GM19324 (cell line): Measurements from ENCODE around the gene PDIK1L.
A peak's percentile ranks its signal among the peaks of the same experiment; 100 is the strongest.

Experiments
- ATAC-seq: cut with Tn5 transposase; IDR thresholded peaks from one replicate; pipeline ENCODE4 v1.9.1; 2021; ENCODE audit warnings: mild to moderate bottlenecking, moderate library complexity; ENCODE audit not compliant: unreplicated experiment, low FRiP score

Gene PDIK1L

DNA sequence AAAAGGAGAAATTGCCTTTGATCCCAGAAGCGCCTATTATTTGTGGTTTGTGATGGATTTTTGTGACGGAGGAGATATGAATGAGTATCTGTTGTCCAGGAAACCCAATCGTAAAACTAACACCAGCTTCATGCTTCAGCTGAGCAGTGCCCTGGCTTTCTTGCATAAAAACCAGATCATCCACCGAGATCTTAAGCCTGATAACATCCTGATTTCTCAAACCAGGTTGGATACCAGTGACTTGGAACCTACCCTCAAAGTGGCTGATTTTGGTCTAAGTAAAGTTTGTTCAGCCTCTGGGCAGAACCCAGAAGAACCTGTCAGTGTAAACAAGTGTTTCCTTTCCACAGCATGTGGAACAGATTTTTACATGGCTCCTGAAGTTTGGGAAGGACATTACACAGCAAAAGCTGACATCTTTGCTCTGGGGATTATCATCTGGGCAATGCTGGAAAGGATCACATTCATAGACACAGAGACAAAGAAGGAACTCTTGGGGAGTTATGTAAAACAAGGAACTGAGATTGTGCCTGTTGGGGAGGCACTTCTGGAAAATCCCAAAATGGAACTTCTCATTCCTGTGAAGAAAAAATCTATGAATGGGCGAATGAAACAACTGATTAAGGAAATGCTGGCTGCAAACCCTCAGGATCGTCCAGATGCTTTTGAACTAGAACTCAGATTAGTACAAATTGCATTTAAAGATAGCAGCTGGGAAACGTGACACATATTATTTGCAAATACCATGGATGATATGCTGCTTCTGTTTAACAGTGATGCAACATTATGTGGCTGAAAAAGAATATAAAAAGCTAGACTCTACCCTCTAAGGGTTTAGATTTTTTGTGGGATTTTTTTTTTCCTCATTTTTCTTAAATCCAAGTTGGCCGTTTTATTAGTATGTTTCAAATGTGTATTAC, 10.5 kb downstream of the PDIK1L start:
- no peak for ATAC-seq

DNA sequence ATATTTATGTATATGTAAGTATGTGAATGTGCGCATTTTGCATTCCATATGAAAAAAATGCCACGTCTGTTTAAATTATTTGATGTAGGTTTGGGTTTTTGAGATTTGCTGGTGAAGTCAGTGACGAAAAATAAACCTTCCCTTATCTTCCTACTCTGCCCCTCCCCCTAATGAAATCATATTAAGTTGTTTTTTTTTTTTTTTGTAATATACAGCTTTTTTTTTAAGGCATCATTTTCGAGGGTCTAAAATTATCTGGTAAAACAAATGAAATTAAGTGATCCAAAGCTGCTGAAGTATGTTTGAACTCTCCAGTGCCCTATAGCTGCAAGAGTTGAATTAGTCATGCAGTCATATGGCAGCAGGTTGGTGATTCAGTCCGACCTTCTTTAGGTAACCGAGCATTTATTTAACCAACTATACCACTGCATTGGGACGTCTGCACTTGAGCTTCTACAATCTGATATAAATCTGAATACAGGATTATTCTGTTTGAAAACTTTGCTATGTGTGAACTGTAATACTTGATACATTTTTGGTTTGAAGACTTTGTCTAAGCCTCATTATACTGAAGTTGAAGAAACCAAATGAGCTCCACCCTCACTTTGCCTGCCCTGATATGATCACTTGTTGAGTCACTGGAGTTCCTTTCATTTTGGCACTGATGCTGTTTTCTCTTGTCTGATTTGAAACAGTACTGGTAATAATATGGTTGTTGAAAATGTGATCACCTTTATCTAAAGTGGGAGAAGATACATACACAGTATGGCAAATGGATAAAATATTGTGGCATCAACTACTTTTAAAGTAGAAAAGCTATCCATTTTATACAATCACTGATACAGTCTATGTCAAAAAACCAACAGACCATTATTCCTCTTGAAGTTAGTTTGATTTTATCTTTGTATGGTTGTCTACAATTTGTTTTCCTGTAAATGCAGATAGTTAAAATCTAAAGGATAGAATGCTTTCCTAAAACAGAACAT, 11.7 kb downstream of the PDIK1L start:
- no peak for ATAC-seq

DNA sequence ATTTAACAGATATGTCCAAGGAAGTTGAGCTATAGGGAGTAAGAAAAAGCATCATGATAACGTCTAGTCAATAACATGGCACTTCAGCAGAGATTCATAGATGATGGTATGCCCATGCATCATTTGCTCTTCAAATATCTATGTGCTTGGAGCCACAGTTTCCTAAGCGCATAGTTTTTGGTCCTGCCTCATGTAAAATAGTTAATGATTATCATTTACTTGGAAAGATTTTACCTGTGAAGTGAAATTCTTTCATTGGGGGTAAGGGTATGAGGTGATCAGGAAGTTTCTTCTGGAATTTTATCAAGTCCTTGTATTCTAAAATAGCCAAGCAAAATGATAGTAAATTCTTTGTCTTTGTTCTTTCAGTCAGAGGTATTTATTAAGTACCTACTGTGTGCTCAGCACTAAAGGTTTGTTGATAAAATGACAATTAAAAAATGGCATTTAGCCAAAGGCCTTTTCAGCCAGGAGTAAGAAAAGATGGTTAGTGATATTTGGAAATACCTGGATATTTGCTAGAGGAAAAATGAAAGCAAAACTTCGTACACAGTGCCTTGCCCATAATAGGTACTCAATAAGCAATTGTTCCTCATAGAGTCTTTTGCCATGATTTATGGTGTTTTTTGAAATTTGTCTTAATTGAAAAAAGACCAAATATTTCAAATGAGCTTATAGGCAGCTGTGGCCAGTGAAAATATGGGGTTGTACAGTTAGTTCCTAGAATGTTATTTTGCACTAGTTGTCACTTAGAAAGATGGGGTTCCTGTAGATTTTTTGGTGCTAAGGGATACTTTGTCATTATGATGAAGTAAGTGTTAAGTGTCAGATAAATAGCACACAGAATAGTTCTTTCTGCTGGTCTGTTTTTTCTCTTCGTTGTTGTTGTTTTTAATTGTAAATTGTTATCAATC, 13.1 kb downstream of the PDIK1L start:
- ATAC-seq: no peak

DNA sequence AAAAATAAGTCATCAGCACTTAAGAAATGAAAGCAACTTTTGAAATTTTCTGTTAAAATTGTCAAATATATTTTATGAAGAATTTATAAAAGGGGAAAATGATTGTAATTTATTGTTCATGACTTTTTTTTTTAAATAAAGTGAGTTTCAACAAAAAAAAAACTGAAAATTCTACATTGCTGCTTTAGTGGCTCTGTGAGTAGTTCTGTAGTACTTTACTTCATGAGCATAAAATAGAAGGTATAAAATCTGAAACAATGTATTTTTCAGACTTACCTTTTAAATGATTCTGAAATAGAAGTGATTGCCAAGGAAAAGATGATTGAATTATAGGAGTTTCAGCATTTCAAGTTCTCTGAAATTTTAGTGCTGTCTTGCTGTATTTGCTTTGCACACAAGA, 13.8 kb downstream of the PDIK1L start:
- no peak for ATAC-seq

DNA sequence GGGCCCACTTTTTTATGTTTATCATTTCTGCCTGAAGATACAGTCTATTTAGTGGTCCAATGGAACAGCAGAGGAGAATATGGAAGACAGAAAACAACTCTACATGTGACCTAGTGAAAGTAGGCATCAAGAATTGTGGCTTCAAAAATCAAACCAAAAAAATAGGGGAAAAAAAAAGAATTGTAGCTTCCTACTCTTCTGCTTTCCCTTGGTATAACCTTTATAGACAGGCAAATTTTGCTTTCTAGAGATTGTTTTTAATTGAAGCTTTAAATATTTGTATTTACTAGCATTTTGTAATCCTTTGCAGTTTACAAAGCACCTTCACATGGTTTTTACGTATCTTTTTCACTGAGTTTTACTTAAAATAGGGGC, 14.3 kb downstream of the PDIK1L start:
- no peak for ATAC-seq

DNA sequence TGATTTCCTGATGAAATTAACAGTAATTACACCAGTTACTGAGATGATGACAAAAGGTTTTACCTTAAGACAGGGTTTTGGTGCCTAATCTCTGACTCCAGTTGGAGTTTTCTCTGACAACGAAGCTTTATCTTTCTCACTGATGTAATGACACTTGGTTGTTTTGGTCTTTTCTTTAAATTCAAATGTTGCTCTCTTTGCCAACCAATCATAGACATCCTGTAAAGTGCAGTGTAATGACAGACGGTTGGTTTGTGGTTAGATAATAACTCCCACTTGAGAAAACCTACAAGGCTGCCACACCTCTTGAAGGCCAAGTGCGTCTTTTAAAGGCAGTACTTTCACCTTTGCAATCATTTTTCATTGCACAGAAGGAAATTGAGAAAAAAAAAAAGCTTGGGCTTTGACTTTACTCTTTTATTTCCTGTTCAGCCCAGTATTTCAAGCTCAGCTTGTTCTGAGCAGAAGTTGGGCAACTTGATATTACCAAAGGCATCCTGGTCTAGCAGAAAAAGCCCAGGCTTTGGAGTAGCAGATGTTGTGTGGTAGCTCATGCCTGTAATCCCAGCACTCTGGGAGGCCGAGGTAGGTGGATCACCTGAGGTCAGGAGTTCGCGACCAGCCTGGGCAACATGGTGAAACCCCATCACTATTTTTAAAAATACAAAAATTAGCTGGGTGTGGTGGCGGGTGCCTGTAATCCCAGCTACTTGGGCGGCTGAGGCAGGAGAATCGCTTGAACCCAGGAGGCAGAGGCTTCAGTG, 14.9 kb downstream of the PDIK1L start:
- no peak for ATAC-seq

DNA sequence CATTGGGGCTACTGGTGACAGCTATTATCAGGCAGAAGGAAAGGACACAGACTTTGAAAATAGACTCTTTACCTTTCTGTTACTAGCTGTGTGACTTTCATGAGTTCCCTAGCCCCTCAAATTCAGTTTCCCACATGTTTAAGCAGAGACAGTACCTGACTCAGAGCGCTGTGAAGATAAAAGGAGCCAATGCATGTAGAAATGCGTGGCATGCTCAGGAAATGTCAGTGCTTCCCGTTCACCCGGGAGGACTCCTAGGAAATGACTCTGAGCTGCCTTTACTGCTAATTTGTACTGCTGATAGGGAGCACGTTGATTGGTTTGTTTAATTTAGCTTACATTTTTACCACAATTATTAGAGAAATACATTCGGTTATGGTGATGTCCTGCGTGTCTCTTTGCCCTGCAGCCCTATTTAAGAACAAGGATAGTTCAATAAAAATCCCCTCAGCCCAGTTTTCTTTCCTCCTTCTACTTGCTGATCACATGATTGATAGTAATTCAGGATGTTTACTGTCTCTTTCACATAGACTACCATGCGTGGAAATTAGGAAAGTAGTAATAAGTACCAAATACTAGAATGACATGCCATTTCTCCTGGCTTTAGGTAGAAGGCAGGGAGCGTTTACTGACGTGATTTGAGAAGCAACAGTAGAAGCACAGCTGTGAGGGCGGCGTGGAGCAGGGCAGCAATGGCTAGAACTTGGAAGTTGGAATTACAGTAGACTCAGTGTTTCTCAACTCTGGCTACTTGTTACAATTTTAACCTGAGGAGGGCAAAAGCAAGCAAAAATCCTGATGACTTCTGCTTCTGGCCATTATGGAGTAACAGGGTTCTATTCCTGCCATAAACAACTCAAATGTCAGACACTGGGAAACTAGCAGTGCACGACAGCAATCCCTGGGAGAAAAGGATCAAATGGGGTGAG, 15.9 kb downstream of the PDIK1L start:
- ATAC-seq: no peak

DNA sequence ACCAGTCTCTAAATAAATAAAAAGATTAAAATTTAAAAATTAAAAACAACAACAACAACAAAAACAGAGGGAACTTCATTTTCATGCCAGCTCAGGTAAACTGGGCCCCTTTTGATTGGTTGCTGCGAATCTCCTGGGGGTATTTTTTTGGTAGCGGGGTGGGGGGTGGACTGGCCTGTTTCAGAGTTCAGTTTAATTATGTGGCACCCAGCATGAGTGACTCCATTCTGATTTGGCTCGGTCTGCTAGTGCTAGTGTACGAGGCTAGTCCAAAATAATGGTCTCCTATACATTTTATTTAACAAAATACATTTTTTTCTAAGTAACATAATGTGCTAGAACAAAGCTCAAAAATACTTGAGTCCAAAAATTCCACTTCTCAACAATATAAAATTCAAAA, 18.2 kb downstream of the PDIK1L start:
- no peak for ATAC-seq

DNA sequence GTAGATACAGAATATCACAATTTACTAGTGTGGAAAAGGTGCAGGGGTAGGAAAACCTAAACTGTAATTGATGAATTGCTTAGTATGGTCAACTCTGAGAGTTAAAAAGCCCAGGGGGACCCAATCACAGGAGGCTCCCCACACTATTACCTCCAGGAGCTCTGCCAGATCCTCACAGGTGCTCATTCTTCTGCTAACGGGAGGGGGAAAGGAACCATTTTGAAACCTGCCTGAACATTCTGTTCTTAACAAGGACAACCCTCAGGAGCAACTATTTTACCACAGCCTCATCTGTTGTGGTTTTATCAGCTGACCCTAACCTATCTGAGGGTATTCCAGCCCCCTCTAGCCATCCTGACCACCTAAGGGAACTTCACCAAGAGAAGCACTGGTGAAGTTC, 19.1 kb downstream of the PDIK1L start:
- no peak for ATAC-seq

DNA sequence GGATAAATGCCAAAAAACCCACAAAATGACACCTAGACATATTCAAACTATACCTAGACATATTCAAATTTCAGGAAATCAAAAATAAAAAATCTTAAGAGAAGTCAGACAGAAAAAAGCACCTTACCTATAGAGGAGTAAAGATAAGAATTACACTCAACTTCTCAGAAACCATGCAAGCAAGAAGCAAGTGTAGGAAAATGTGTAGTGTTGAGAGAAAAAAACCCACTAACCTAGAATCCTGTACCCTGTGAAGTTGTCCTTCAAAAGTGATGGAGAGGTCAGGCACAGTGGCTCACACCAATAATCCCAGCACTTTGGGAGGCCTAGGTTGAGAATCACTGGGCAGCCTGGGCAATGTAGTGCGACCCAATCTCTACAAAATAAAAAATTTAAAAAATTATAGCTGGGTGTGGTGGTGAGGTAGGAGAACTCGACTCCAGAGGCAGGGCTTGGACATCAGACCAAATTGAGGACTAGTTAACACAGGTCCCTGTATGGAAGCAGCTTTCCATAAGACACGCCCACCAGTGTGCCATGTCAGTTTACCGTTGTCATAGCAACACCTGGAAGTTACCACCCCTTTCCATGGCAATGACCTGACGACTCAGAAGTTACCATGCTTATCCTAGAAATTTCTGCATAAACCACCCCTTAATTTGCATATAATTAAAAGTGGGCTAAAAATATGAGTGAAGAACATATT, 20.7 kb downstream of the PDIK1L start:
- no peak for ATAC-seq

DNA sequence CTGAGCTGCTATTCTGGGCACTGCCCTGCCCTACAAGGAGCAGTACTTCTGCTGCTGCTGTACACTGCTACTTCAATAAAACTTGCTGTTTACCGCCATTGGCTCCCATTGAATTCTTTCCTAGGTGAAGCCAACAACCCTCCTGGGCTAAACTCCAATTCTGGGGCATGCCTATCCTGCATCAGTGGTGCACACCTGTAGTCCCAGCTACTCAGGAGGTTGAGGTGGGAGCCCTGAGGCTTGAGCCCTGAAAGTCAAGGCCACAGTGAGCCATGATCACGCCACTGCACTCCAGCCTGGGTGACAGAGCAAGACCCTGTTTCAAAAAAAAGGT, 21.2 kb downstream of the PDIK1L start:
- ATAC-seq: no peak

DNA sequence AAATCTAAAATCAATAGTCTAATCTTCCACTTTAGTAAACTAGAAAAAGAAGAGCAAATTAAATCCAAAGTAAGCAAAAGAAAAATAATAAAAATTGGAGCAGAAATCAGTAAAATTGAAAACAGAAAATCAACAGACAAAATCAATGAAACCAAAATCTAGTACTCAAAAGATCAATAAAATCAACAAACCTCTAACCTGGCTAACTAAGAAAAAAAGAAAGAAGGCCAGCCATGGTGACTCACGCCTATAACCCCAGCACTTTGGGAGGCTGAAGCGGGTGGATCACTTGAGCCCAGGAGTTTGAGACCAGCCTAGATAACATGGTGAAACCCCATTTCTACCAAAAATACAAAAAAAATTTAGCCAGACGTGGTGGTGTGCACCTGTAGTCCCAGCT, 22.8 kb downstream of the PDIK1L start:
- no peak for ATAC-seq

DNA sequence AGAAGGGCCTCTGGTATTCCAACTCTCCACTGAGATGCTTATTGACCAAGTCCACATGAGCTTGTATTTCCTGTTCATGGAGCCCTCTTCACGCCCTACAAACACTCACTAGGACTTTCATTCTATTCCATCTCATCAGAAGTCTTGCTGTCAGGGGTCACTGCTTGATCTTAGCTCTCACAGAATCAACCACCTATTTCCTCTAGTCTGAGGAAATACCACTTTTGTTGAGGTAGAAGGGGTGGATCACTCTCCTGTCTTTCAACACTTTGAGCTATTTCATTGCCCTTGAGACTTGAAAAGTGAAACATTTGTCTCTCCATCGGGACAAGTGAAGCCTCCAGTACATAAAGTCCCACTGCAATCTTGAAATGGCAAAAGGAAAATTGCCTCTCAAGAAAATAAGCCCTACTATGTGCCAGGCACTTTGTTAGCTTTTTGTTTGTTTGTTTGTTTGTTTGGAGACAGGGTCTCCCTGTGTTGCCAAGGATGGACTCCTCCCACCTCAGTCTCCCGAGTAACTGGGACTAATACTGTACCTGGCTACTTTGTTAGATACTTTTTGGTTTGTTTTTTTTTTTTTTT, 27.4 kb downstream of the PDIK1L start:
- no peak for ATAC-seq

DNA sequence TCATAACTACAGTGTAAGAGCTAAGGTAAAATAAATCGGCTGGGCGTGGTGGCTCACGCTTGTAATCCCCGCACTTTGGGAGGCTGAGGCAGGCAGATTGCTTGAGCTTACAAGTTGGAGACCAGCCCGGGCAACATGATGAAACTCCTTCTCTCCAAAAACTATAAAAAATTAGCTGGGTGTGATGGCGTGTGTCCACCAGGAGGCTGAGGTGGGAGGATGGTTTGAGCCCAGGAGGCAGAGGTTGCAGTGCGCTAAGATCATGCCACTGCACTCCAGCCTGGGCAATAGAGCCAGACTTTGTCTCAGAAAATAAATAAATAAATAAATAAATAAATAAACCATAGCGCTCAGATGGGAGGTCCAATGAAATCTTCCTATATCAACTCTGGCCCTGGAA, 30.5 kb downstream of the PDIK1L start:
- no peak for ATAC-seq

DNA sequence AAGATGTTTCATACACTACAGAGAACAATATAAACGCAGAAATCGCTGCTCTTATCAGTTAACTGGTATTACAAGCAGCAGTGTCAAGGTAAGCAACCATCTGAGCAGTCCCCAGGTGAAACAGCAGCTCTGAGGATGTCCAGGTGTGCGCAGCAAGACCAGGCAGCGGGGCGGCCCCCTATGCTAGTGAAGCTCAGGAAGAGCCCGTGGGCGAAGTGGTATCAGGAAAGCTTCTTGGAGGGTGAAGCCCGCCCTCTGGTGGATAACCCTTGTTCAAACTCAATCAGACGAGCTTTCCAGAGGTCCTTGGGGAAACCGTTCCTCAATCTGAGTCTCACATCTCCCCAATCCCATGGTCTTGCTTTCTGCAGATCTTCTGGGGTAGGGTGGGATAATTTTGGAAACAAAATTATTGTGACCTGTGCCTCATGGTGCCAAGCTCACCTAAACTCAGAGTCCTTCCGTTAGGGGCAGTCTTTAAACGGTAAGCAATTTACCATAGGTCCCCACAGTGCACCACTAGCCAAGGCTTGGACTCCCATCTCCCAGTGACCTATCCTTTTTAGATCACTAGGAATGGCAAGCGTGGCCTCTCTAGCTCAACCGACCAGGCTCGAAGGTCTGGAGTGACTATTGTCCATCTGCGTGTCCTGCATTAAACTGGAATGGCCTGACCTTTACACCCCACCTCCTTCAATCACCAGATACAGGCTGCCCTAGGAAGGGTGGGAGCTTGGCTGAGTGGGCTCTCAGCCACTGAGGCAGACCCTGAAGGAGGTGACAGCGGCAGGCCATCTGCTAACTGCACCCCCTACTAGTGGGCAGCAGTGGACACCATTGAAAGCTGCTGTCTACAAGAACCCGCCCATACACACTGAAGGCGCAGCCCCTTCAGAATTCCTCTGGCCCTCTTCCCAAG, 33.7 kb downstream of the PDIK1L start:
- peak; percentile 51 for ATAC-seq

DNA sequence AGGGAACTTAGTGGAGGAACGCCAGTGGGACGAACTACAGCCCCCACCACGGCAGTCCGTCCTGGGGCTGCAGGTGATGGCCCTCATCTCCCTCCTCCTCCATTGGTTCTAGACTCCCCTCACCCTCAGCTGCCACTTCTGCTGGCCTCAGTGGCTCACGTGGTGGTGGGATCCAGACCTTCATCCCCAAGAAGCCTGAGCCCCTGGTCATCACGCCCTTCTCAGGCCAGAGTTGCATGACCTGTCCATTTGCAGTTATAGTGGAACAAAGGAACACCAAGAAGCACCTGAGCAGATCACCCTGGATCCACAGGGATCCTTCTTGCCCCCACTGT, 34.3 kb downstream of the PDIK1L start:
- no peak for ATAC-seq

DNA sequence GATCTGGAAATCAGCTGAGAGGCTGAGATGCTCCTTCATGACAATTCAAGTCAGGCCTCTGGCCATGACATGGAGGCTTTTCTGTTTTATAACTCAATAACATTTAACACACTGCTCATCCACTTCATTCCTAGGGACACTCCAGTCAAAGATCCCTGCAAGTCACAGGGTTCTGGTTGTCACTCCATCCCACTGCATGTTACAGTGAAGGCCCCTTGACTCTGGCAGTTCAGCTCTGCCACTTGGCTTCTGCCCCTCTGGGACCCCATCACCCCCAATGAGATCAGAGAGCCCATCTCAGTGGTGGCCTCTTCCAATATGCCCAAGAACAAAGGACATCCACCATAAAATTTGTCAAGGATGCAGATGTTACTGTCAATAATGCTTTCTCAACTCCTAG, 37.3 kb downstream of the PDIK1L start:
- ATAC-seq: no peak
